ENCODE measurements around the gene RELCH.

RELCH gene

GRCh38 chr18:62354151-62354550, 167.1 kb downstream of the RELCH start:
- no peaks in the 10 kb centered on the region for H3K36me3 ChIP-seq (ENCODE audit: control insufficient read depth, insufficient read depth, low read length)
- H3K9ac ChIP-seq (ENCODE audit: low read depth, low read length): no peak overlapping the region
- H3K9me3 ChIP-seq (ENCODE audit: control insufficient read depth, insufficient read depth, low read length): no peaks in the 10 kb centered on the region
- no peak overlapping the region for H3K4me3 ChIP-seq (ENCODE audit: low read depth, low read length)
- H3K4me1 ChIP-seq (ENCODE audit: control insufficient read depth, insufficient read depth, low read length): peaks cover 4% of the 10 kb centered on the region
- no peaks in the 10 kb centered on the region for H3K27me3 ChIP-seq (ENCODE audit: control insufficient read depth, insufficient read depth, low read length)

DNA sequence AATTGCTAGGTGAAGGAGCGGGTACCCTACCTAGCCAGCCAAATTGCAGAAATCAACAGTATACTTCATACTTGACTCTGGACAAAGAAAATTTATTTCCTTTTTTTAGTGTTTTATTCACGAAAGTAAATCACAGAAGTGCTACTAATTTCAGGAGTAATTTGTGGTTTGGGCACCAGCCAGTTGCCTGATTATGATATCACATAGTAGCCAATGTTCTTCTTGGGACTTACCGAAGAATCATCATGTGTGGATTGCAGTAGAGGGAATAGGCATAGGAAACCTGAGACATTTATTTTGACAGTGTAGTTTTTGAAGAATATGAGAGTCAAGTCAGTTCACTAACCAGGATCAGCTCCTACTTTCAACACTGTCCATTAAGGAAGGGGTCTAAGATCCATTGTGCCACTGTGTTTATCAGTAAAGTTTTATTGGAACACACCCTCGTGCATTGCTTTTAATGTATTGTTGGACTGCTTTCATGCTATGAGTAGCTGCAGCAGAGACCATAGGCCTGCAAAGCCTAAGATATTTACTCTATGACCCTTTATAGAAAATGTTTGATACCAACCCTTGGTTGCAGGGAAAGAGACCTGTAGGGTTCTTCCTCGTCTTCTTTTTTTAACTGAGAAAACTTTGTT, 170.1 kb downstream of the RELCH start:
- no peaks in the 10 kb centered on the region for H3K36me3 ChIP-seq (ENCODE audit: control insufficient read depth, insufficient read depth, low read length)
- no peaks in the 10 kb centered on the region for H3K27me3 ChIP-seq (ENCODE audit: control insufficient read depth, insufficient read depth, low read length)
- no peak overlapping the region for H3K4me3 ChIP-seq (ENCODE audit: low read depth, low read length)
- H3K4me1 ChIP-seq (ENCODE audit: control insufficient read depth, insufficient read depth, low read length): peaks cover 4% of the 10 kb centered on the region
- H3K9me3 ChIP-seq (ENCODE audit: control insufficient read depth, insufficient read depth, low read length): no peaks in the 10 kb centered on the region
- H3K9ac ChIP-seq (ENCODE audit: low read depth, low read length): no peak overlapping the region
